H9 (cell line): ENCODE data around the gene SPATA16. TPM values are rescaled to one million over a fixed set of nuclear protein-coding genes. Genes with fewer than 3 reads are reported as not detected.

Experiments used
- DNase-seq: peaks from one replicate; pipeline ENCODE4 v3.0.0-alpha.2; 2017
- H2AFZ ChIP-seq: one replicate; pipeline ENCODE4 v1.6.1; 2013; ENCODE audit warnings: mild to moderate bottlenecking, low read length, control low read depth, moderate library complexity
- H2AK5ac ChIP-seq: 2 replicates; pipeline ENCODE4 v1.6.1; 2013; ENCODE audit warnings: low read length, control low read depth, mixed read lengths; ENCODE audit not compliant: insufficient read length
- H2BK120ac ChIP-seq: one replicate; pipeline ENCODE4 v1.6.1; 2013; ENCODE audit warnings: low read depth, mild to moderate bottlenecking, low read length, control low read depth, inconsistent platforms; ENCODE audit not compliant: poor library complexity, severe bottlenecking
- H2BK12ac ChIP-seq: 2 replicates; pipeline ENCODE4 v1.6.1; 2013; ENCODE audit warnings: low read length, control low read depth, mixed read lengths, low read depth; ENCODE audit not compliant: insufficient read length
- H2BK15ac ChIP-seq: 2 replicates; pipeline ENCODE4 v1.6.1; 2013; ENCODE audit warnings: low read depth, low read length, control low read depth
- H2BK20ac ChIP-seq: one replicate; pipeline ENCODE4 v1.6.1; 2013; ENCODE audit warnings: low read depth, mild to moderate bottlenecking, low read length, control low read depth, inconsistent platforms; ENCODE audit not compliant: poor library complexity, severe bottlenecking
- H2BK5ac ChIP-seq: 2 replicates; pipeline ENCODE4 v1.6.1; 2013; ENCODE audit warnings: low read length, control low read depth, mixed read lengths; ENCODE audit not compliant: insufficient read length
- H3K14ac ChIP-seq: 2 replicates; pipeline ENCODE4 v1.6.1; 2013; ENCODE audit warnings: low read length, control low read depth; ENCODE audit not compliant: insufficient read depth
- H3K18ac ChIP-seq: 2 replicates; pipeline ENCODE4 v1.6.1; 2013; ENCODE audit warnings: low read depth, mild to moderate bottlenecking, mixed read lengths, low read length, control low read depth; ENCODE audit not compliant: insufficient read length
- H3K23ac ChIP-seq: 2 replicates; pipeline ENCODE4 v1.6.1; 2013; ENCODE audit warnings: low read length, control low read depth, mixed read lengths, low read depth; ENCODE audit not compliant: insufficient read length
- H3K23me2 ChIP-seq: 2 replicates; pipeline ENCODE4 v1.6.1; 2013; ENCODE audit warnings: low read depth, mild to moderate bottlenecking, mixed read lengths, low read length, control low read depth; ENCODE audit not compliant: insufficient read length, poor library complexity, severe bottlenecking
- H3K27ac ChIP-seq: 2 replicates; pipeline ENCODE4 v1.5.1; 2013; ENCODE audit warnings: low read length, control low read depth, mixed read lengths, low read depth; ENCODE audit not compliant: insufficient read length
- H3K27me3 ChIP-seq: 2 replicates; pipeline ENCODE4 v1.6.1; 2013; ENCODE audit warnings: low read length, control low read depth, inconsistent platforms; ENCODE audit not compliant: insufficient read depth
- H3K4ac ChIP-seq: 2 replicates; pipeline ENCODE4 v1.6.1; 2013; ENCODE audit warnings: low read depth, mild to moderate bottlenecking, control low read depth, inconsistent platforms, low read length, moderate library complexity
- H3K4me1 ChIP-seq: 2 replicates; pipeline ENCODE4 v1.6.1; 2013; ENCODE audit warnings: low read length, control low read depth, inconsistent platforms; ENCODE audit not compliant: insufficient read depth
- H3K4me2 ChIP-seq: 2 replicates; pipeline ENCODE4 v1.6.1; 2013; ENCODE audit warnings: low read length, control low read depth, mixed read lengths; ENCODE audit not compliant: insufficient read length, insufficient read depth
- H3K56ac ChIP-seq: 2 replicates; pipeline ENCODE4 v1.6.1; 2013; ENCODE audit warnings: low read depth, mild to moderate bottlenecking, mixed read lengths, low read length, control low read depth; ENCODE audit not compliant: insufficient read length
- H3K79me1 ChIP-seq: 2 replicates; pipeline ENCODE4 v1.6.1; 2013; ENCODE audit warnings: low read depth, mild to moderate bottlenecking, moderate library complexity, low read length, control low read depth, inconsistent platforms; ENCODE audit not compliant: insufficient read depth, poor library complexity, severe bottlenecking
- H3K79me2 ChIP-seq: 2 replicates; pipeline ENCODE4 v1.6.1; 2013; ENCODE audit warnings: low read length, control low read depth, inconsistent platforms; ENCODE audit not compliant: insufficient read depth
- H3K9ac ChIP-seq: 2 replicates; pipeline ENCODE4 v1.6.1; 2013; ENCODE audit warnings: low read length, control low read depth, mixed read lengths; ENCODE audit not compliant: insufficient read length; ENCODE audit errors: extremely low read depth
- H3K9me3 ChIP-seq: one replicate; pipeline ENCODE4 v1.6.1; 2013; ENCODE audit warnings: low read depth, low read length, inconsistent platforms; ENCODE audit not compliant: control insufficient read depth
- H3T11ph ChIP-seq: one replicate; pipeline ENCODE4 v1.6.1; 2013; ENCODE audit warnings: mild to moderate bottlenecking, low read length, control low read depth, inconsistent platforms
- H4K20me1 ChIP-seq: one replicate; pipeline ENCODE4 v1.6.1; 2013; ENCODE audit not compliant: control insufficient read depth, insufficient read length, insufficient read depth
- H4K5ac ChIP-seq: 2 replicates; pipeline ENCODE4 v1.6.1; 2013; ENCODE audit warnings: low read depth, mild to moderate bottlenecking, mixed read lengths, low read length, control low read depth; ENCODE audit not compliant: insufficient read length
- H4K8ac ChIP-seq: replicated peaks from 2 replicates; pipeline ENCODE4 v1.6.1; 2013; ENCODE audit warnings: low read length, control low read depth, mixed read lengths, low read depth; ENCODE audit not compliant: insufficient read length
- H4K91ac ChIP-seq: 2 replicates; pipeline ENCODE4 v1.6.1; 2013; ENCODE audit warnings: low read depth, mild to moderate bottlenecking, moderate library complexity, mixed read lengths, low read length, control low read depth; ENCODE audit not compliant: insufficient read length
- H3K27ac Mint-ChIP-seq, 3 experiments: 2 replicates in 2 of 3; 3 replicates in 1 of 3; pipeline ENCODE4 v1.8.0; 2020 to 2021; ENCODE audit warnings: mixed read lengths in 3 of 3, mild to moderate bottlenecking in 1 of 3, moderate library complexity in 1 of 3
- H3K27me3 Mint-ChIP-seq: 2 replicates; pipeline ENCODE4 v1.8.0; 2021; ENCODE audit warnings: low read depth, mild to moderate bottlenecking, moderate library complexity, mixed read lengths
- H3K36me3 Mint-ChIP-seq, 3 experiments: 2 replicates in 2 of 3; 3 replicates in 1 of 3; pipeline ENCODE4 v1.8.0; 2020 to 2021; ENCODE audit warnings: low read depth in 3 of 3, mixed read lengths in 3 of 3; ENCODE audit not compliant: insufficient read depth in 1 of 3
- H3K4me1 Mint-ChIP-seq, 2 experiments: 2 replicates each; pipeline ENCODE4 v1.8.0; 2020; ENCODE audit warnings: mixed read lengths in 2 of 2
- H3K4me3 Mint-ChIP-seq, 2 experiments: 2 replicates in 1 of 2; 3 replicates in 1 of 2; pipeline ENCODE4 v1.8.0; 2020 to 2021; ENCODE audit warnings: mild to moderate bottlenecking in 2 of 2, mixed read lengths in 2 of 2, moderate library complexity in 1 of 2
- H3K9me3 Mint-ChIP-seq, 2 experiments: 2 replicates in 1 of 2; 3 replicates in 1 of 2; pipeline ENCODE4 v1.8.0; 2020; ENCODE audit warnings: mild to moderate bottlenecking in 2 of 2, mixed read lengths in 2 of 2, moderate library complexity in 1 of 2
- CTCF ChIP-seq: fragments of 200-600 bp; sonication (generic); conservative IDR thresholded peaks from 3 replicates; pipeline ENCODE4 v1.8.0; 2021; ENCODE audit warnings: antibody characterized with exemption, mild to moderate bottlenecking
- total RNA-seq: library from RNA; stranded (reverse); gene quantifications from 2 replicates; pipeline ENCODE4 v1.2.1, GENCODE V29; 2021

The SPATA16 gene
- total RNA-seq, 1 experiment from 2014 or later = not detected

- Histone ChIP-seq H3T11ph (no peak overlapping the region), H4K8ac (no peak overlapping the region), H3K23ac (no peak overlapping the region), H3K4me1 (peaks cover 2% of the 10 kb centered on the region; the same call in 1 of the 2 replicates), H2BK120ac (no peak overlapping the region), H3K79me1 (no peaks in the 10 kb centered on the region), H2AK5ac (no peak overlapping the region), H3K27ac (no peak overlapping the region), H3K4ac (no peak overlapping the region), H2AFZ (no peak overlapping the region), H4K5ac (no peak overlapping the region), H2BK20ac (no peak overlapping the region), H2BK5ac (no peak overlapping the region), H3K18ac (no peak overlapping the region), H3K27me3 (no peaks in the 10 kb centered on the region), H3K79me2 (no peaks in the 10 kb centered on the region), H3K14ac (no peak overlapping the region), H3K56ac (no peak overlapping the region), H3K9me3 (no peaks in the 10 kb centered on the region), H3K9ac (no peak overlapping the region), H3K23me2 (no peaks in the 10 kb centered on the region), H2BK12ac (no peak overlapping the region), H3K4me2 (no peak overlapping the region), H2BK15ac (no peak overlapping the region), H4K91ac (no peak overlapping the region), H4K20me1 (no peaks in the 10 kb centered on the region)
- no peak for DNase-seq
- Mint-ChIP-seq H3K4me3 (no peak overlapping the region), H3K4me1 (peaks cover 7 to 8% of the 10 kb centered on the region in 2 experiments; a peak in 3 of 4 replicates), H3K27ac (no peak overlapping the region), H3K27me3 (no peaks in the 10 kb centered on the region), H3K36me3 (peaks cover 0 to 4% (median 0%) of the 10 kb centered on the region in 3 experiments; a peak in 2 of 7 replicates), H3K9me3 (no peaks in the 10 kb centered on the region; a peak in 1 of 5 replicates)
- TF ChIP-seq CTCF = no peak
Measured at GRCh38 chr3:173030273-173030672, 110.8 kb downstream of the SPATA16 start.
